Erythroblast (primary cell): ENCODE results near the gene RBKS.

ENCODE experiments used
- GATA1 ChIP-seq: IDR thresholded peaks from 2 replicates; pipeline ENCODE4 v1.6.1; 2011; ENCODE audit warnings: low read depth, mild to moderate bottlenecking, control low read depth, low read length, moderate library complexity
- POLR2A ChIP-seq: IDR thresholded peaks from 2 replicates; pipeline ENCODE4 v1.6.1; 2011; ENCODE audit warnings: mild to moderate bottlenecking, low read length

GRCh38 chr2:27809761-27810241, 80.4 kb downstream of the RBKS start:
- TF ChIP-seq POLR2A (no peak), GATA1 (no peak)
